Measurements from ENCODE around the gene TMA7.
"Not testable (repeated sequence)": the region's sequence is repeated elsewhere in the genome, so short reads cannot be mapped to it uniquely, and the experiment has no call there.

The TMA7 gene

GRCh38 chr3:48470286-48470685 is 30.2 kb downstream of the TMA7 start:
- no peak for FAIRE-seq

GRCh38 chr3:48472673-48472922 is 32.5 kb downstream of the TMA7 start:
- FAIRE-seq, result no peak

GRCh38 chr3:48472923-48473616 is 33.0 kb downstream of the TMA7 start:
- FAIRE-seq, result peak; percentile 95

- FAIRE-seq, result no peak
Observed at GRCh38 chr3:48473617-48473952, 33.5 kb downstream of the TMA7 start.

- FAIRE-seq, result not testable (repeated sequence)
Observed at GRCh38 chr3:48474031-48474430, 34.0 kb downstream of the TMA7 start.

- FAIRE-seq, result no peak
Observed at GRCh38 chr3:48474619-48475018, 34.6 kb downstream of the TMA7 start.

- no peak for FAIRE-seq
Observed at GRCh38 chr3:48475188-48475587, 35.1 kb downstream of the TMA7 start.

- no peak for FAIRE-seq
Observed at GRCh38 chr3:48476426-48477053, 36.5 kb downstream of the TMA7 start.

- no peak for FAIRE-seq
Observed at GRCh38 chr3:48477959-48478520, 38.0 kb downstream of the TMA7 start.

GRCh38 chr3:48478626-48479555 is 38.8 kb downstream of the TMA7 start:
- no peak for FAIRE-seq

- not testable (repeated sequence) for FAIRE-seq
Observed at GRCh38 chr3:48480891-48481290, 40.8 kb downstream of the TMA7 start.

GRCh38 chr3:48482822-48483221 is 42.8 kb downstream of the TMA7 start:
- not testable (repeated sequence) for FAIRE-seq

GRCh38 chr3:48486952-48487351 is 46.9 kb downstream of the TMA7 start:
- no peak for FAIRE-seq

GRCh38 chr3:48492461-48493202 is 52.6 kb downstream of the TMA7 start:
- FAIRE-seq, result no peak

- FAIRE-seq, result no peak
Observed at GRCh38 chr3:48493203-48493501, 53.1 kb downstream of the TMA7 start.

Measured in A204.1 (cell line).